ENCODE results near the gene LRP2. TPM values are rescaled to one million over a fixed set of nuclear protein-coding genes. Genes with fewer than 3 reads are reported as not detected.

The LRP2 gene
- total and polyA plus RNA-seq, 2 of the 8 experiments (the other 6 are each of a cell fraction or from before 2014, with no cell fraction given) = 2.0 to 2.9 TPM

DNA sequence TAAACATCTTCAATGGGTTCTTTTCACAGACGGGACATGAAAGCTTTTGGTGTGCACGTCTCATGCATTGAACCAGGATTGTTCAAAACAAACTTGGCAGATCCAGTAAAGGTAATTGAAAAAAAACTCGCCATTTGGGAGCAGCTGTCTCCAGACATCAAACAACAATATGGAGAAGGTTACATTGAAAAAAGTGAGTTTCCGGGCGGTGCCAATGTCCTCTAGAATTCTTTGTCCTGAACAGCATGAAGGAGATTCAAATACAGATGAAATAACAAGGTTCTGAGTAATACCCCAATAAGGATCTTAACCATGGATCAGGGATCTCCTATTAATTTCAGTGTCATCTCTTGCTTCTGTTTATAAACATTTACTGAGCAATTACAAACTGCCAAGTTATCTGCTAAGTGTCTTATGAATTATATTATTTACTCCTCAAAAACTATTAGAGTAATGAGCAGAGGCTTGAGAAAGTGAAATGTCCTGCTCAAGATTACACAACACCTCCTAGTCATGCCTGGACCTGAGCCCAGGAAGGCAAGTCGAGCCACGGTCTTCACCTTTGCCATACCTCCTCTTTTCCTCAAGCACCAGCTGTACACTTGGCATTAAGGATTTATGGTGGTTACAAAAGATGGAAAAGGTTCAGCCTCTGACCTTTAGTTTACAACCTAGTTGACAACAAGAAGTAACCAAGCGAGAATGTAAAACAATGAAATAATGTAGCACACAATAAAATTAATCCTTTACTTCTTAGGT is 270.4 kb downstream of the LRP2 start:
- H3K79me1 ChIP-seq (ENCODE audit: low read depth, low read length) = no peaks in the 10 kb centered on the region
- no peaks in the 10 kb centered on the region for H3K36me3 ChIP-seq (ENCODE audit: control insufficient read depth in 2 of 4, insufficient read depth in 4 of 4, low read length in 3 of 4)
- no peak overlapping the region for H3K23ac ChIP-seq (ENCODE audit: insufficient read length)
- H3K9ac ChIP-seq (replicated peaks in 1 of 4; ENCODE audit: extremely low read depth in 1 of 4, low read depth in 3 of 4, low read length in 3 of 4) = no peak overlapping the region
- WGBS, 2 experiments (ENCODE audit: extremely low coverage in 1 of 2, insufficient coverage in 1 of 2, insufficient read length in 1 of 2, insufficient replicate concordance in 2 of 2, low coverage in 1 of 2, low lambda C conversion rate in 2 of 2, missing lambda C conversion rate in 1 of 2) = 91% methylated on average over 8 of the region's 8 CpGs; no CpG with 5 or more reads in 1 of the 2 experiments
- no peaks in the 10 kb centered on the region for H3K79me2 ChIP-seq (ENCODE audit: control insufficient read depth in 1 of 2, insufficient read depth in 2 of 2, low read length in 2 of 2)
- H3K9me3 ChIP-seq (ENCODE audit: insufficient read depth in 2 of 2, low read depth in 1 of 2, low read length in 1 of 2) = no peaks in the 10 kb centered on the region
- no peak overlapping the region for H4K91ac ChIP-seq (replicated peaks; ENCODE audit: insufficient read length, low read length)
- H4K5ac ChIP-seq (ENCODE audit: insufficient read length, low read depth, low read length) = no peak overlapping the region
- H3K27ac ChIP-seq (ENCODE audit: low read depth, low read length) = no peak overlapping the region
- no peak overlapping the region for H3K4me2 ChIP-seq (ENCODE audit: insufficient read depth in 1 of 2, low read depth in 2 of 2, low read length in 2 of 2)
- DNase-seq (ENCODE audit: low read depth in 1 of 2, low spot score in 2 of 2) = no peak
- no peak overlapping the region for H2BK5ac ChIP-seq (ENCODE audit: low read depth, low read length)
- H3K14ac ChIP-seq (ENCODE audit: insufficient read length) = no peak overlapping the region
- no peak overlapping the region for H3K18ac ChIP-seq (ENCODE audit: extremely low read depth, low read length)
- H2BK15ac ChIP-seq (ENCODE audit: low read length) = no peak overlapping the region
- no peak overlapping the region for H2AK5ac ChIP-seq (ENCODE audit: low read depth, low read length)
- H2BK120ac ChIP-seq (replicated peaks; ENCODE audit: low read depth, low read length) = no peak overlapping the region
- H3K27me3 ChIP-seq (replicated peaks in 1 of 4; ENCODE audit: control insufficient read depth in 3 of 4, extremely low read depth in 1 of 4, insufficient read depth in 3 of 4, low read length in 3 of 4) = no peaks in the 10 kb centered on the region; a peak in 2 of 7 replicates
- no peak overlapping the region for H2BK12ac ChIP-seq (ENCODE audit: low read depth, low read length)
- no peak overlapping the region for H3K56ac ChIP-seq (replicated peaks; ENCODE audit: insufficient read length, low read depth, low read length)
- H2BK20ac ChIP-seq (ENCODE audit: low read length) = no peak overlapping the region
- no peak overlapping the region for H3K4ac ChIP-seq (replicated peaks; ENCODE audit: insufficient read length, low read depth, low read length)
- H4K8ac ChIP-seq (ENCODE audit: extremely low read depth, insufficient read depth, low read length) = no peak overlapping the region
- H3K23me2 ChIP-seq (ENCODE audit: low read depth, low read length) = no peaks in the 10 kb centered on the region; the same call in 1 of the 2 replicates
- no peak for FAIRE-seq
- no peak overlapping the region for H3K4me3 ChIP-seq (ENCODE audit: extremely low read depth in 1 of 4, insufficient read depth in 2 of 4, low read depth in 3 of 4, low read length in 4 of 4)
- CTCF ChIA-PET (ENCODE audit: partially characterized antibody) = no interaction called here
- H4K20me1 ChIP-seq (replicated peaks in 1 of 2; ENCODE audit: control insufficient read depth in 1 of 2, insufficient read depth in 2 of 2, low read length in 2 of 2) = no peaks in the 10 kb centered on the region
- H3K4me1 ChIP-seq (replicated peaks in 1 of 4; ENCODE audit: control insufficient read depth in 3 of 4, insufficient read depth in 4 of 4, low read length in 3 of 4) = 0 out of 7 replicates have a peak, but pooled peaks cover 0 to 3% (median 0%) of the 10 kb centered on the region in 4 experiments
- no peak overlapping the region for H2AFZ ChIP-seq (ENCODE audit: low read length)
- POLR2A ChIA-PET (ENCODE audit: partially characterized antibody) = no interaction called here
- no peak for TF ChIP-seq RFX5 (IDR thresholded peaks at IDR 0.05; ENCODE audit: borderline replicate concordance, low read depth, low read length)

Data from H1 (cell line).